HK-2 (cell line): ENCODE results near the gene ZNF740.

ENCODE experiments used
- DNase-seq: peaks from one replicate; pipeline ENCODE4 v3.0.0-alpha.2; 2018; ENCODE audit not compliant: unreplicated experiment

Gene ZNF740

DNA sequence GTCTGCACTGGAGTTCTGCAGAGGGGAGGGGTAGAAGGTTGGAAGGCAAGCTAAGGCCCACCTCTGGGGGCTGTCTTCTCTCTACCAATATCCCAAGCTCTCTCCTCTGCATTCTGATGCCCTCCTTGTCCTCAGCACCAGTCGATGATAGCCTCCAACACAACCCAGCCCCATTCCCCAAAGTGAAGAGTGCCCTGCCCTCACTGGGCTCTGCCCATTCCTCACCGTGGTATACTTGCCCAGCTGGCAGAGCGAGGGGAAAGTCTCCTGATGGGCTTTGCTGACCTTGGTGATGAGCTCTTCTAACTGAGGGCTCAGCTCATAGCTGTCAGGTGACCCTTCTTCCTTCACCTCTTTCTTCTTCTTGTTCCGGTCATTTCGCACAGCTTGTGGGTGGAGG lies 33.7 kb downstream of the ZNF740 start:
- no peak for DNase-seq

DNA sequence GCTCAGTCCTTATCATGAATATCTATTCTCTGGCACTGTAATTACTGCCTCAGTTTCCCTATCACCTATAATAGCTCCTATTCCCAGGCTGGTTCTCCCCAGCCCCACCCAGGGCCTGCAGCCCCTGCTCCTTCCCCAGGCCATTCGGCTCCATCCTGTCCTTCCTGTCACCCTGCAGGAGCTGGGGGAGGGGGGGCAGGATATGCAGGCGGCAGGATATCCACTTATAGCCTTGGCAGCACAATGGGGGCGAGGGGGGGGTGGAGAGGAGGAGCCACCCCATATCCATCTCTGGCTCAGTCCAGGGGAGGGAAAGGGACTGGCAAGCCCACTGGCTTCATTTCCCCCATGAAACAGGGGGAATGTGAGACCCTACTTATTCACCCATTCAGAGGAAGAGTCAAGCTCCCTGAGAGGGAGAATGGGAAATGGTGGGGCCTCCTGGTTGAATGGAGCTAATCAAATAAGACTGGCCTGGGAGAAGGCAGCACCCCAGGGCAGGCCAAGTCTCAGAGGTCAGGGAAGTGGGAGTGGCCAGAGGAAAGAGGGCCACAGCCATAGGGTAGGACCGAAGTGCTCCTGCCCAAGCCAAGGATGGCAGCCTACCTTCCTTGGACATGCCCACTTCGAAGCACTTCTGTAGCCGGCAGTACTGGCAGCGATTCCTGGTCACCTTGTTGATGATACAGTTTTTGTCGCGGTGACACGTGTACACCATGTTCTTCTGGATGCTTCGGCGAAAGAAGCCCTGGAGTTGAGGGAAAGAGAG lies 34.3 kb downstream of the ZNF740 start:
- no peak for DNase-seq

- no peak for DNase-seq
Observed at GRCh38 chr12:53215497-53215896, 35.0 kb downstream of the ZNF740 start.

- DNase-seq = no peak
Observed at GRCh38 chr12:53217051-53217930, 36.8 kb downstream of the ZNF740 start.

DNA sequence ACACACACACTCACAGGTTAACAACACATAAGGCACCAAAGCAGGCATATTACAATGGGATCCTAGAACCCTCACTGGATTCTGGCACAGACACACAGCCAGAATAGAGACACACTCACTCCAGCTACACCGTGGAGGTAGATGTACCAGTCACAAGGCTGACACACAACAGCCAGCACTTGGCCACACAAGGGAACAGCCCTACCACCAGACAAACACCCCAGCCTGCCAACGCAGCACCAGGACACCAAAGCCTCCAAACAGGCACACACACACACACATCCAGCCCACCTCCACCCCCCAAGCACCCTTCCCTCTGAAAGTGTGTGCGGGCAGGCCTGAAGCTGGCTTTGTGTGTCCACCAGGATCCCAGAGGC lies 37.4 kb downstream of the ZNF740 start:
- DNase-seq = no peak

- DNase-seq = no peak
Observed at GRCh38 chr12:53218551-53219291, 38.2 kb downstream of the ZNF740 start.

DNA sequence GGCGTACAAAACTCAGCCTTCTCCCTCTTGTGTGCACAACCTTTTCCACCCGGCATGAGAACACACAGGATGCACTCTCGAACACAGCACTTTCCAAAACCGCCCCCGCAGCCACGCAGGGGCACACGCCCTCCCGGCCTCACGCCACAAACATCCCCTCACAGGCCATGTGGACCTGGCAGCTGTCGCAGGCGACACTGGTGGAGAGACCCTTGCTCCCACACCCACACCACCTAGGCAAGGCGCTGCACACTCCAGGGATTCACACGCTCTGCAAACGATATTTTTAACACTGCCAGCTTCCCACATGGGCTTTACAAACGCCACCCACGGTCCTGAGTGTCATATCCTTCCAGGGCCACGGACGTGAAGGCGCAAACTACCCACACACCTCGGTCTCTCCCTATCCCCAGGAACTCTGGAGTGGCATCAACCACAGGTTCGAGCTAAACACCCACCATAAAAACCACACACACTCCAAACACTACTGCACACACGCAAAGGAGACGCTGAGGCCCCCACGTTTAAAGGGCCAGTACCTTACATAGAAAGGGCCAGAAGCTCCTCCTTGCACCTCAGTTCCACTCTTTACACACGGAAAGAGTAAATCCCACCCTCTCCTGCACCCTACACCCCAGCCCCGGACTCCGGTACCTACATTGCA lies 38.9 kb downstream of the ZNF740 start:
- no peak for DNase-seq

- peak; percentile 62 for DNase-seq
Observed at GRCh38 chr12:53219956-53220693, 39.6 kb downstream of the ZNF740 start.

- peak; percentile 95 for DNase-seq
Observed at GRCh38 chr12:53220694-53221202, 40.2 kb downstream of the ZNF740 start.

DNA sequence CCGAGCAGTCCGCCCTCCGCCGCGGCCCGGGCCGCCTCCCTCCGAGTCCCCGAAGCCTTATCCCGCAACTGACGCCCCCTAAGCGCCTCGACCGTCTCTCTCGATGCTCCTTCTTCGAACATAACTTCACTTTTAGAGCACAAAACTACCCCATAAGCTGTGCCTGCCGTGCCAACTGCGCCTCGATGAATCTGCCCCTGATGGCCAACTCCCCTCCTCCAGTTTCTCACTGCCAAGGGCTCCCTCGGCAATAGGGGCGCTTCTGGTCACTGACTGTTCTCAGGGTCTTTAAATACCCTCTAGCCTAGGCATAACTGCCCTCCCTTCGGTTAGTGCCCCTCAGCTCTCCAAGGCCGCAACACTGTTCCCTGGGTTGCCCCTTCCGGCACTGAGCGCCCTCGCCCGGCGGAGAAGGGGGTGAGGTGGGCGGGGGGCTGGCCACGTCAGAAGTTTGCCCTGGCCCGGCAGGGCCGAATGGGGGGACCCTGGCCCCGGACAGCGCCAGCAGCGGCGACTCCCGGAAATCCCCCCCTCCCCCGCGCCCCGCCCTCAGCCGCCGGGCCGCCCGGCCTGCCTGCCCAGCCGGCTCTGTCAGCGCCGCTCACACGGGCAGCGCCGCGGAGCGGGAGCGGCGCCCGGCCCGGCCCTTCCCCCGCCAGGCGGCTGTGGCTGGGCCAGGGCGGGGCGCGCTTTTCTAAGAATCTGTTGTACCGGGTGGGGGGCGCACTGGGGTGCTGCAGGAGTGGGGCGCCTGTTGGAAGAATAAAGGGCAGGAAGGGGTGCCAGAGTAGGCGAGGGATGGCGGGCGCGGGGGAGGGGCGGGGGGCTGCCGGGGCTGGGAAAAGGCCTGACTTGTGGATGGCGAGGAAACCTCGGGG lies 40.9 kb downstream of the ZNF740 start:
- peak; percentile 82 for DNase-seq

DNA sequence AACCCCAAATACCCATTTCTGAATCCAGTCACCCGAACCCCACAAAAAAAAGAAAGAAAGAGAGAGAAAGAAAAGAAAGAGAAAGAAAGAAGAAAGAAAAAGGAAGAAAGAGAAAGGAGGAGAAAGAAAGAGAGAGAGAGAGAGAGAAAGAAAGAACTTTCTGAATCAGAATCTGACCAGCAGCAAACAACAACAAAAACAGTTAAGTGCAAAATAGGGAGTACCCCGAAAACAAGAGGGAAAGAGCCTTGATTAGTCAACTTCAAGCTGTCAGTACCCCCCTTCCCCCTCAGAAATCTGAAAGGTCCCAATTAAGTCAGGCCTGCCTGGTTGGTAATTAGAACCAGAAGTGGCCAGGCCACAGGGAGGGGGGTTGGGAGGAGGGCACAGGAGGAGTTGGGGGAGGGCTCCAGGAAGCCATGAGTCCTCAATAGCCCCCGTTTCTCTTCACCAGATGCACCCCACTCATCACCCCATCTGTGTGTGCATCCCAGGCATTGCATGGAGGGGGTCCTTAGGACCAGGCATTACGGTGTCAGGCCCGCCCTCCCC lies 41.7 kb downstream of the ZNF740 start:
- no peak for DNase-seq

DNA sequence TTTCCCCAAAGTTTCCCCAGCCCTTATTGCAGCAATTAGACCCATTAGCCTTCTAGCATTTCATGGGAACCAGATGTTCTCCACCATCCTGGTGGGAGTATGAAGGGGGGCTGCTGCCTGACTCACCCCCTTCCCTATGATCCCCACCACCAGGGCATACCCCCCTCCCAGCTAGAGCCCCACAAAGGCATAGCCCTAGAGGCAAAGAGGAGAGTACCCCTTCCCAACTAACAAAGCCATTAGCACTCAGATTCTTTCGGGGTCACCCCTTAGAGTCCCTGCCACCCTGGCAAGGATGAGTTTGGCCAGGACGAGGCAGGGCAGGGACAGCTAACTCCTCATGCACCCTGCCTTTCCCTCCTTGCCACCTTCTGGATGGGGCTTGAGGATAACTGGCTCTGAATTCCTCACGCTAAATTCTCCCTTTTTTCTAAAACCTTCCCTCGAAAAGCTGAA lies 42.3 kb downstream of the ZNF740 start:
- DNase-seq = no peak

DNA sequence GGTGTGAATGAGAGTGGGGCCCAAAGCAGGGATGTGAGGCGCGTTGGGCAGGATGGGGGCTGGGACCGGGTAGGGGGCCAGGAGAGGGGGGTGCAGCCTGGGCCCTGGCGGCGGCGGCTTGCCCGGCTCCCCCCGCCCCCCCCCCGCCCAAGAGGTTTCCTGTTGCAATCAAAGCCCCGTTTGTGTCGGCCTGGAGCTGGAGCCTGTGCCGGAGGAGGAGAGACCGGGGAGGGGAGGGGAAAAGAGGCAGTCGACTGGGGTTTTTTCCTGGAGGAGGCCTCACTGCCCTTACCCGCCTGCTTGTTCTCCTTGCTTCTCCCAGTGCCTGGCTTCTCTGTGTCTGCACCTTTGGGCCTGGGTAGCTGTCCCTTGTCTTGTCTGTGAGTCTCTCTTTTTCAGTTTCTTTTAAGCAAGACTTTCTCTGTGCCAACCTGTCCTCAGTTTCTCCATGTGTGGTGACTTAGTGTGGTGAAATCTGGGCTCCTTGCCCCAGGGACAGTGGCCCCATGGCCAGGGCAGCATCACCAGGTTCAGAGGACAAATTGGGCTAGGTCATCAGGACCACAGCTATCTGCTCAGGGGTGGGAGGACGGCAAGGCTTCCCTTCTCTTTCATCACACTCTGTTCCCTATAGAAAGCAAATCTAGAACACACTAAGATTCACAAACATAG lies 43.0 kb downstream of the ZNF740 start:
- DNase-seq = no peak

DNA sequence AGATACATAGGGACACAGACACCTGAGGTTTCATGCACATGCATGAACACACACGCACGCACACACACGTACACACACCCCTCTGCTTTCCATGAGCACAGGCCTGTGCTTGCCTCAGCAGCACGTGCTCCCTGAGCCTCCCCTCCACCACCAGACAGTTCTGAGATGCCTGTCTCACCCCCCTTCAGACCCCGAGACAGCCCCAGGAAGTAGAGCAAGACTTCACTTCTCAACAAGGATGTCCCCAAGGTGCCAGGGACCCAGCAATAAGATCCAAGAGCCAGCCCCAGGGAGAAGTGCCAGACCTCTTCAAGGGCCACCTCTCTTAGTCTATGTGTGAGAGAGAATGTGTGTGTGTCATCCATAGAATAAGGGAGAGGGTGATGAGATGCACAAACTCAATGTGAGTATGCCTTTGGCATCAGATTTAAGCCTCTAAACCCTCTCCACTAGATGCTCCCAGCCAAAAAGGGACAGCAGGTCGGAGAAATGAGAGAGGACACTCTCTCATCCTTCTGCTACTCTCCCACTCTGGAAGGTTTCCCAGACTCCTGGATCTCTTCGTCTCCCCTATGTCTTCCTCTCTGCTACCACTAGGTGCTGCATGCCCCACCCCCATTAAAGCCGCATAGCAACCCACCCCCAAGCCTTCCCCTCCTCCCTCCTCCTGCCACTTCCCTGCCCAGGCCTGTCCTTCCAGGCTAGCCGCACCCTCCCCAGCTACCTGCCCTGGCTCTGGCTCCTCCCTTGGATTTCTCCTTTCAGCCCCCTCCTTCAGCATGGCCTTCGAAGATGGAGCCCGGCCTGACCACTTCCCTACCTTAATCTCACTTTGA lies 43.8 kb downstream of the ZNF740 start:
- DNase-seq = no peak

DNA sequence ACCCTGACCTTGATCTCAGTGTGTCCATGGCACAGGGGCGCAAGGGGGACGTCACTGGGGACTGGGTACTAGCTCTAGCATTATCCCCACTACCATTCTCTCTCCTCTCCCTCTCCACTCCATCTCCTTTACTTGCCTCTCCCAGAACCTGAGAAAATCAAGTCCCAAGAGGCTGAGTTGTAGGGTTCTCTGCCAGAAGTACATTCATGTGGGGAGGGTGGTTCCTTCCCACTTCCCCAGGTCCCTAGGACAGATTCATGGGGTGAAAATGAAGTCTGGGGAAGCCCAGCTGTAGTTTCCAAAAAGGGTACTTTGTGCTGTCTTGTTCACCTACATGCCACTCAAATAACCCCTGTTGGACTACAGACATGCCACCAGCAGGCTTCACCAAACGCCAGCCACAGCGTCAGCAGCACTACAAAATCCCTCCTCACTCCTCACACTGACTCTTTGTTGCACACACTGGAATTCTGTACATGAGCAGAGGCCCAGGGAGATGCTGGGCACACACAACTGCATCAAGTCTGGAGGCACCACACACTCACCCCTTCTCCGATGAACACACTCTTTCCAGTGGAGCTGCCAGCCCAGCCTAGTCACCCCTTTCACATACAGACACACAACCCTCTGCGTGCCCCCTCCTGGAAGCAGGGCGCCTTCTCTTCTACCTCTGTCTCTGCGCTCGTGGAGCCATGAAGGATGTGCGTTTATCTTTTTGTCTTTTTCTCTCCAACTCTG lies 44.5 kb downstream of the ZNF740 start:
- no peak for DNase-seq

GRCh38 chr12:53225635-53226424 lies 45.3 kb downstream of the ZNF740 start:
- no peak for DNase-seq
